Measurements from ENCODE around the gene KCNJ6.

The KCNJ6 gene

GRCh38 chr21:37878946-37879660 lies 37.2 kb downstream of the KCNJ6 start:
- H3K36me3 ChIP-seq (ENCODE audit: control insufficient read depth in 2 of 2, insufficient read depth in 2 of 2, low read length in 2 of 2): no peaks in the 10 kb centered on the region
- no peak overlapping the region for H3K4me3 ChIP-seq (ENCODE audit: low read length in 2 of 2)
- peaks cover 0 to 2% of the 10 kb centered on the region in 2 donors for H3K27me3 ChIP-seq (ENCODE audit: control insufficient read depth in 2 of 2, insufficient read depth in 2 of 2, low read length in 2 of 2)
- H3K9ac ChIP-seq (ENCODE audit: low read depth in 1 of 2, low read length in 2 of 2): no peak overlapping the region
- no peaks in the 10 kb centered on the region for H3K4me1 ChIP-seq (ENCODE audit: control insufficient read depth in 2 of 2, insufficient read depth in 2 of 2, low read length in 2 of 2)
- no peak overlapping the region for H3K27ac ChIP-seq (ENCODE audit: low read depth in 2 of 2, low read length in 2 of 2)
- H3K9me3 ChIP-seq (ENCODE audit: control insufficient read depth in 2 of 2, low read length in 2 of 2): no peaks in the 10 kb centered on the region

- no peaks in the 10 kb centered on the region for H3K9me3 ChIP-seq (ENCODE audit: control insufficient read depth in 2 of 2, low read length in 2 of 2)
- H3K27ac ChIP-seq (ENCODE audit: low read depth in 2 of 2, low read length in 2 of 2): no peak overlapping the region
- no peaks in the 10 kb centered on the region for H3K36me3 ChIP-seq (ENCODE audit: control insufficient read depth in 2 of 2, insufficient read depth in 2 of 2, low read length in 2 of 2)
- peaks cover 0 to 2% of the 10 kb centered on the region in 2 donors for H3K27me3 ChIP-seq (ENCODE audit: control insufficient read depth in 2 of 2, insufficient read depth in 2 of 2, low read length in 2 of 2)
- H3K4me1 ChIP-seq (ENCODE audit: control insufficient read depth in 2 of 2, insufficient read depth in 2 of 2, low read length in 2 of 2): no peaks in the 10 kb centered on the region
- H3K9ac ChIP-seq (ENCODE audit: low read depth in 1 of 2, low read length in 2 of 2): no peak overlapping the region
- H3K4me3 ChIP-seq (ENCODE audit: low read length in 2 of 2): no peak overlapping the region
Observed at GRCh38 chr21:37877888-37878684, 38.2 kb downstream of the KCNJ6 start.

- Histone ChIP-seq H3K4me1 (ENCODE audit: control insufficient read depth in 2 of 2, insufficient read depth in 2 of 2, low read length in 2 of 2) (no peaks in the 10 kb centered on the region), H3K27ac (ENCODE audit: low read depth in 2 of 2, low read length in 2 of 2) (no peak overlapping the region), H3K4me3 (ENCODE audit: low read length in 2 of 2) (no peak overlapping the region), H3K36me3 (ENCODE audit: control insufficient read depth in 2 of 2, insufficient read depth in 2 of 2, low read length in 2 of 2) (no peaks in the 10 kb centered on the region), H3K9me3 (ENCODE audit: control insufficient read depth in 2 of 2, low read length in 2 of 2) (no peaks in the 10 kb centered on the region), H3K9ac (ENCODE audit: low read depth in 1 of 2, low read length in 2 of 2) (no peak overlapping the region), H3K27me3 (ENCODE audit: control insufficient read depth in 2 of 2, insufficient read depth in 2 of 2, low read length in 2 of 2) (peaks cover 0 to 2% of the 10 kb centered on the region in 2 donors)
Observed at GRCh38 chr21:37877171-37877570, 39.1 kb downstream of the KCNJ6 start.

DNA sequence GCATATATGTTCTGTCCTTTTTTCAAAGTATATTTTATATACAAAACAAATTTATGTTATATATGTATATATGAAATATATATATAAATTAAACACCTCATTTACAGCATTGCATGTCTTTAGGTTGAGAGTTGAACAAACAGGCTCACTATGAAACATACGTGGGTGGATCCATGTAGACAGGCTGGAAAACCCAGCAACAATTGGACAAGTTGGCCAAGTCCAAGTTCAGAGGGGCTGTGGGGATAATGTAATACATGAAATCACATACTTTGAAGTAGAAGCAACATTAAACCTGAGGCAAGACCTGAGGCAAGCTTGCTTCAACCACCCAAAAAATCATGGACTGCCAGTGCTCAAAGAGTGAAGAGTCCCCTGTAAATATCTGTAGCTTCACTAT lies 39.7 kb downstream of the KCNJ6 start:
- Histone ChIP-seq H3K9ac (ENCODE audit: low read depth in 1 of 2, low read length in 2 of 2) (no peak overlapping the region), H3K27me3 (ENCODE audit: control insufficient read depth in 2 of 2, insufficient read depth in 2 of 2, low read length in 2 of 2) (peaks cover 0 to 2% of the 10 kb centered on the region in 2 donors), H3K9me3 (ENCODE audit: control insufficient read depth in 2 of 2, low read length in 2 of 2) (no peaks in the 10 kb centered on the region), H3K36me3 (ENCODE audit: control insufficient read depth in 2 of 2, insufficient read depth in 2 of 2, low read length in 2 of 2) (no peaks in the 10 kb centered on the region), H3K27ac (ENCODE audit: low read depth in 2 of 2, low read length in 2 of 2) (no peak overlapping the region), H3K4me3 (ENCODE audit: low read length in 2 of 2) (no peak overlapping the region), H3K4me1 (ENCODE audit: control insufficient read depth in 2 of 2, insufficient read depth in 2 of 2, low read length in 2 of 2) (no peaks in the 10 kb centered on the region)

DNA sequence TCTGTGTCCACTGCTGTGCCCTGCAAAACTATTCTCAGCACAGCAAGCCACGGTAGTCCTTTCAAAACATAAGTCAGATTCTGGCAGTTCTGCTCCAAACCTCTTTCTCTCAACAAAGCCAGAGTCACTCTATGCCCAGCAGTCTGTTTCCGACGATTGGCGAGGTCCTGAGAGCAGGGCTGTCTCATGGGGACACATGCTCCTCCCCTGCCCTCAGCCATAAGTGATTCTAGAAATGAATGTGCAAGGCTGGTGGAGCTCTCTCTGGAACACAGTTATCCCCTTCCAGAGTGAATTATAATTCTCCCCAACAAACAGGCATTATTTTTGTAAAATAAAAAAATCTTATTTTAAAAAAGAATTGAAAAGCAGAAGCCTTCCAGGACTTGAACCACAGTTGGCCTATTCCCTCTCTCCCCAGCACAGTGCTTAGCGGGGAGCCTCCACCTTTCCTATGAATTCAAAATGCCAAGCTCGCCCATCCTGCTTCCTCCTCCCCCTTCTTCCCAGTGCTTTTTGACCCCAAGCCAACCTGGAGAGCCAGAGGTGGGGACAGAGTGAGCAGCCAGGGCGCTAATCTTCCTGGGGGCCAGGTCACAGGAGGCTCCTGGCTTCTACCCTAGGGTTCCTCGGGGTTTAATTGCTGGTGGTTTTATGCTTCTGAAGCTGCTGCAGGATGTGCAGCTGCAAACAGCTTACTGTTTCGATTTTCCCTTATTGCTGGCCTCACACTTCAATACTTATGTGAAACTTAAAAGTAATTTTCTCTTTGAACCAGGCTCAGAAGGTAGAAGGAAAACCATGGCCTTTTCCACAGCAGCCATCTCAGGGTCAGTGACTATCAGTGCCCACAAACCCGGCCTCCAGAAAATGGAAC lies 41.1 kb downstream of the KCNJ6 start:
- Histone ChIP-seq H3K4me1 (ENCODE audit: control insufficient read depth in 2 of 2, insufficient read depth in 2 of 2, low read length in 2 of 2) (no peaks in the 10 kb centered on the region), H3K9ac (ENCODE audit: low read depth in 1 of 2, low read length in 2 of 2) (no peak overlapping the region), H3K36me3 (ENCODE audit: control insufficient read depth in 2 of 2, insufficient read depth in 2 of 2, low read length in 2 of 2) (no peaks in the 10 kb centered on the region), H3K9me3 (ENCODE audit: control insufficient read depth in 2 of 2, low read length in 2 of 2) (no peaks in the 10 kb centered on the region), H3K27ac (ENCODE audit: low read depth in 2 of 2, low read length in 2 of 2) (no peak overlapping the region), H3K4me3 (ENCODE audit: low read length in 2 of 2) (no peak overlapping the region), H3K27me3 (ENCODE audit: control insufficient read depth in 2 of 2, insufficient read depth in 2 of 2, low read length in 2 of 2) (peaks cover 2% of the 10 kb centered on the region in 2 donors)

DNA sequence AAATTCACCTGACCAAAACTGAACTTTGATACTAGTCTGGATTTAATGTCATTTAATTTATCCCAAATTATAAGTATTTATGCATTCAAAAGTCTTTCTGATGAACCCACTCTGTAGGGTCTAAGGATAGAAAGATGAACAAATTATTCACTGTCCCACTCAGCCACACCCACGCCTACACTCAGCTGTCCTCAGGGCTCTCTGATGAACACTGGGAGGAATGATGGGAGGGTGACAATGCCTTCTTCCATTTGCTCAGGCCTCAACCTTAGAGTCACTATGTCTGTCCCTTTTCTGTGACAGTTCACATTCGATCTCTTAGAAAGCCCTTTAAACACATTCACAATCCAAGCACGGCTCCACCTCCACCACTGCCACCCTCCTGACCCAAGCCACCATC lies 41.8 kb downstream of the KCNJ6 start:
- Histone ChIP-seq H3K9ac (ENCODE audit: low read depth in 1 of 2, low read length in 2 of 2) (no peak overlapping the region), H3K9me3 (ENCODE audit: control insufficient read depth in 2 of 2, low read length in 2 of 2) (no peaks in the 10 kb centered on the region), H3K36me3 (ENCODE audit: control insufficient read depth in 2 of 2, insufficient read depth in 2 of 2, low read length in 2 of 2) (no peaks in the 10 kb centered on the region), H3K4me3 (ENCODE audit: low read length in 2 of 2) (no peak overlapping the region), H3K27me3 (ENCODE audit: control insufficient read depth in 2 of 2, insufficient read depth in 2 of 2, low read length in 2 of 2) (peaks cover 2% of the 10 kb centered on the region in 2 donors), H3K4me1 (ENCODE audit: control insufficient read depth in 2 of 2, insufficient read depth in 2 of 2, low read length in 2 of 2) (no peaks in the 10 kb centered on the region), H3K27ac (ENCODE audit: low read depth in 2 of 2, low read length in 2 of 2) (no peak overlapping the region)

DNA sequence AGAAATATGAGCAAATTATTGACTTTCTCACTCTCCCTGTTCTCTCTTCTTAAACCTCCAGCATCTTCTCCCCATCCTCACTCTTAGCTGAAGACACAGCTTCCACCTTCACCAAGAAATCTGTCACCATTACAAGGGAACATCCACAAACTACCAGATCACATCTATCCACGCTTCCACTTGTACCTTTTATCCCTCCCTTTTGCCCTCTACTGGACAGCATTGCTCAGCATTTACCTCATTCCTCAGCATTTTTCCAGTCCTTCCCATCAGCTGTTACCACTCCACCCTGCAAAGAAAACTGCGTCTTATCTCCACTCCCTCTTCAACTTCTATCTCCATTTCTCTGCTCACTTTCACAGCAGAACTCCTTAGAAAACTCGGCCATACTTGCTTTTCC lies 42.6 kb downstream of the KCNJ6 start:
- Histone ChIP-seq H3K36me3 (ENCODE audit: control insufficient read depth in 2 of 2, insufficient read depth in 2 of 2, low read length in 2 of 2) (no peaks in the 10 kb centered on the region), H3K27ac (ENCODE audit: low read depth in 2 of 2, low read length in 2 of 2) (no peak overlapping the region), H3K4me1 (ENCODE audit: control insufficient read depth in 2 of 2, insufficient read depth in 2 of 2, low read length in 2 of 2) (no peaks in the 10 kb centered on the region)

DNA sequence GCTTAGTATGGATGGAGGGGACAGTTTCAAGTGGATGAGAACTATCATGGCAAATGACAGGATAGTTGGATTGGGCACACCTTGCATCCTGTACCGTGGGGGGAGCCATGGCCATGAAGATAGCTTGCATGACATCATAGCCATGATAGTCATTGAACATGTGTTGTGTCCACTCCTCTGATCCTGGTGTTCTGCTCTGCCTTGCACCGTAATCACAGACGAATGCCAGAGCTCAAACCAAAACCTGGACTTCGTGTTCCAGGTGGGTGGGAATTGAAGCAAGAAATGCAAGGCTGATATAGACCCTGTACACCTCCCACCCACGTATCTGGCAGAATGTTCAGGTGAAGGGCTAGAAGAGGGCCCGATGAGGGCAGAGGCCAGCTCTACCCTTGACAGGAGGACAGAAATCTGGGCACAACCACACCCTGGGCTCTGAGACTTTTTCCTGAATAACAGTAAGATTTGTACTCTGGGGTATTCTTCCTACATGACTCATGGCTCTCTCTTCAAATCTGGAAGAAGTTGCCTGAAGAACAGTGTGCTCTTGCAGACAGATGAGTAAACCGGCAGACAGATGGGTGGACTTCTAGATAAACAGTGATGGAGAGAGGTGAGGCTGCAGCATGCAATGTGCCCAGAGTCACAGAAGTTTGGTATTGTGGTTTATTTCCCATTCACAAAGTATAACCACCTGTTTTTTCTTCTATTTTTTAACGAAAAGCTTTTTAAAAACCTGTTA lies 45.0 kb downstream of the KCNJ6 start:
- Histone ChIP-seq H3K27me3 (ENCODE audit: control insufficient read depth in 2 of 2, insufficient read depth in 2 of 2, low read length in 2 of 2) (peaks cover 0 to 2% of the 10 kb centered on the region in 2 donors), H3K4me1 (ENCODE audit: control insufficient read depth in 2 of 2, insufficient read depth in 2 of 2, low read length in 2 of 2) (no peaks in the 10 kb centered on the region), H3K36me3 (ENCODE audit: control insufficient read depth in 2 of 2, insufficient read depth in 2 of 2, low read length in 2 of 2) (no peaks in the 10 kb centered on the region), H3K4me3 (ENCODE audit: low read length in 2 of 2) (no peak overlapping the region), H3K27ac (ENCODE audit: low read depth in 2 of 2, low read length in 2 of 2) (no peak overlapping the region), H3K9ac (ENCODE audit: low read depth in 1 of 2, low read length in 2 of 2) (no peak overlapping the region), H3K9me3 (ENCODE audit: control insufficient read depth in 2 of 2, low read length in 2 of 2) (no peaks in the 10 kb centered on the region)

More for the DNA sequence above, 42.6 kb downstream of the KCNJ6 start:
- Histone ChIP-seq H3K4me3 (ENCODE audit: low read length in 2 of 2) (no peak overlapping the region), H3K9me3 (ENCODE audit: control insufficient read depth in 2 of 2, low read length in 2 of 2) (no peaks in the 10 kb centered on the region), H3K27me3 (ENCODE audit: control insufficient read depth in 2 of 2, insufficient read depth in 2 of 2, low read length in 2 of 2) (peaks cover 2% of the 10 kb centered on the region in 2 donors), H3K9ac (ENCODE audit: low read depth in 1 of 2, low read length in 2 of 2) (no peak overlapping the region)

DNA sequence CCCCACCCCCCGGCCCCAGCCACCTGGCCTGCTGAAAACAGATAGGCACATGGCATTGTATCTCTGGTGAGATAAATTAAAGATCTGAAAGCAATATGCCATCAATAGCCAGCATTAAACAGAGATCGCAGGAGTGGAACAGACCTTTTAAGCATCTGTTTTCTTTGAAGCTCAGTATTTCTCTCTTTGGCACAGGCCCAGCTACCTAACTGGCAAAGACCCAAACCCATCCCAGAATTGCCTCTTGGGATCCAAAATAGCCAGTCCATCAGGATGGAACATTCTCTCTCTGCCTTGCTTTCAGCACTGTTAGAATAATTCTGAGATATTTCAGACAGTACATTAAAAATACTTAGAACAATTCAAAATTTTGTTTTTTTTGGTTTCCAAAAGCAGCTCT lies 46.0 kb downstream of the KCNJ6 start:
- Histone ChIP-seq H3K27ac (ENCODE audit: low read depth in 2 of 2, low read length in 2 of 2) (no peak overlapping the region), H3K27me3 (ENCODE audit: control insufficient read depth in 2 of 2, insufficient read depth in 2 of 2, low read length in 2 of 2) (peaks cover 0 to 4% of the 10 kb centered on the region in 2 donors), H3K9me3 (ENCODE audit: control insufficient read depth in 2 of 2, low read length in 2 of 2) (no peaks in the 10 kb centered on the region)

More for the DNA sequence above, 46.0 kb downstream of the KCNJ6 start:
- no peak overlapping the region for H3K9ac ChIP-seq (ENCODE audit: low read depth in 1 of 2, low read length in 2 of 2)
- H3K4me1 ChIP-seq (ENCODE audit: control insufficient read depth in 2 of 2, insufficient read depth in 2 of 2, low read length in 2 of 2): no peaks in the 10 kb centered on the region
- no peak overlapping the region for H3K4me3 ChIP-seq (ENCODE audit: low read length in 2 of 2)
- H3K36me3 ChIP-seq (ENCODE audit: control insufficient read depth in 2 of 2, insufficient read depth in 2 of 2, low read length in 2 of 2): no peaks in the 10 kb centered on the region
